Heart left ventricle (tissue), 16 donors: ENCODE measurements around the gene NFS1. TPM values are rescaled to one million over a fixed set of nuclear protein-coding genes. Genes with fewer than 3 reads are reported as not detected.

Experiments
- ATAC-seq, 4 donors: fragments of 200-7000 bp; cut with Tn5 transposase; one replicate each; pipeline ENCODE4 v1.9.1; 2020 to 2022; ENCODE audit warnings: moderate library complexity in 4 of 4, mild to moderate bottlenecking in 3 of 4, moderate number of reproducible peaks in 1 of 4
- DNase-seq, 5 donors: peaks; one replicate each; pipeline ENCODE4 v3.0.0-alpha.2; 2020
- H3K27ac ChIP-seq, 12 donors: fragments of 200-600 bp; sonication (generic) in 4 of 12; one replicate each; pipeline versions ENCODE4 v1.5.0 to v1.8.0; 2016 to 2022; ENCODE audit warnings: mild to moderate bottlenecking in 2 of 12
- H3K27me3 ChIP-seq, 9 donors: fragments of 200-600 bp; sonication (generic) in 2 of 9; one replicate each; pipeline versions ENCODE4 v1.5.1 to v1.8.0; 2016 to 2022; ENCODE audit warnings: mild to moderate bottlenecking in 3 of 9
- H3K36me3 ChIP-seq, 9 donors: fragments of 200-600 bp; sonication (generic) in 2 of 9; one replicate each; pipeline versions ENCODE4 v1.5.0 to v1.8.0; 2018 to 2022; ENCODE audit warnings: mild to moderate bottlenecking in 2 of 9
- H3K4me1 ChIP-seq, 12 donors: fragments of 200-600 bp; sonication (generic) in 4 of 12; one replicate each; pipeline versions ENCODE4 v1.5.0 to v1.8.0; 2016 to 2022; ENCODE audit warnings: mild to moderate bottlenecking in 3 of 12
- H3K4me3 ChIP-seq, 12 donors: fragments of 200-600 bp; sonication (generic) in 4 of 12; one replicate each; pipeline versions ENCODE4 v1.5.0 to v1.8.0; 2017 to 2022; ENCODE audit warnings: mild to moderate bottlenecking in 9 of 12, moderate library complexity in 4 of 12
- H3K9me3 ChIP-seq, 12 donors: fragments of 200-600 bp; sonication (generic) in 4 of 12; one replicate each; pipeline versions ENCODE4 v1.5.0 to v1.8.0; 2016 to 2022; ENCODE audit warnings: mild to moderate bottlenecking in 1 of 12
- POLR2A ChIP-seq, 2 donors: fragments of 450-650 bp; IDR thresholded peaks; one replicate each; pipeline ENCODE4 v1.6.1; 2017; ENCODE audit warnings: antibody characterized with exemption in 2 of 2, mild to moderate bottlenecking in 2 of 2, moderate library complexity in 2 of 2
- WGBS, 4 donors: extraction: QIAGEN DNeasy Blood & Tissue Kit in 2 of 4; methylation state at CpG; one replicate each; pipeline versions ENCODE4 v1.1.5 to v1.1.7; 2013 to 2018; 5-methylcytosine and 5-hydroxymethylcytosine counted together
- intact Hi-C, 10 donors: fragments of 100-400 bp; cut with DNase I; formaldehyde crosslinking; loops; one replicate each; pipeline versions ENCODE4 v1.11.1 to v1.14.2; 2022
- polyA plus RNA-seq, 2 donors: library from polyadenylated mRNA; stranded (reverse); fragments of 200-250 nt; gene quantifications; one replicate each; pipeline ENCODE4 v1.2.3, GENCODE V29; 2013
- total RNA-seq, 9 donors: library from RNA; depleted of rRNA in 2 of 9; stranded (reverse); fragments of >200 nt in 2 of 9; fragmentation: NEBNext Ultra II Directional in 3 of 9; extraction: Animal tissue kit (Norgen Biotek cat#: 25700) in 3 of 9; gene quantifications; one replicate each; pipeline versions ENCODE4 v1.1.0 to v1.2.4, GENCODE V29; 2016 to 2023
- TF ChIP-seq, protein P1 (sequence below), 12 donors: fragments of 200-600 bp; sonication (generic) in 4 of 12; IDR thresholded peaks; one replicate each; pipeline versions ENCODE4 v1.5.0 to v1.8.0; 2018 to 2022; ENCODE audit warnings: antibody characterized with exemption in 12 of 12, mild to moderate bottlenecking in 5 of 12
- donor health status: ischemic (EF 13 %, LVEDD 7.1; RV severe dilation, severe dysfunction).
- donor health status: healthy with polysubstance abuse.
- donor health status: DM: no; HTN: yes; CAD: no.
- donor health status: DM: no; HTN: no; CAD: no.
- donor health status: ischemic (EF 25% LVEDD 6.9; RV normal size, moderate dysfunction).
- donor health status: ischemic (EF 25% LVEDD 5.7; RV mildly dilated, moderate dysfunction).
- donor health status: healthy.
- donor health status: DM: yes; HTN: yes; CAD: no.
- donor health status: ischemic (EF 35%, LVEDD 5.7; RV mildly dilated, moderate dysfunction).
- donor health status: nonischemic (EF 11% LVEDD 7.7; RV severe dilation, severe dysfunction).
- donor health status: DM: yes; HTN: yes; CAD: no.
- donor health status: PGD.
- donor health status: ischemic (EF 29% LVEDD 5.4; RV normal size, mild dysfunction).
- donor health status: nonischemic (EF 23%, LVEDD 6.1; RV moderate dilation, normal function).

NFS1 gene
- total and polyA plus RNA-seq, 11 donors: 27.4 to 67.5 (median 58.3) TPM

DNA sequence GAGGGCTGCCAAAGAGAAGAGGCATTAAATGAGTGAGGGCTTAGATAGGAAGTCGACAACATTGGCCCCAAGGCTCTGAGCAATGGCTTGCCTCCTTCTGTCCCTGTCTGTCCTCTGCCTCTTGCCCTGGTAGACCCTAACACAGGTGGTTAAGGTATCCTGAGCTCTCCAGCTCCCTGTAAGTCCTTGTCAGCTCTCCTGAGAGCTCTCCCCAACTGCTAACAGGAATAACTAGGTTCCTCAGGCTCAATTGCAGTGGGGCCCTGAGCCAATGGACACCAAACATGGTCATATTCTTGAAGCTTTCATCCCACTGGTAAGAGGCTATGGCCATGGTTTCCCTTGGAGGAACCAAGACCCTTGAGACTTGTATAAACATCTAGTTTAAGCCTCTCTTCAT is 29.5 kb downstream of the NFS1 start:
- DNase-seq: no peak
- ATAC-seq: no peak
- no peak for TF ChIP-seq POLR2A (IDR thresholded peaks at IDR 0.05)
- TF ChIP-seq, protein P1, sequence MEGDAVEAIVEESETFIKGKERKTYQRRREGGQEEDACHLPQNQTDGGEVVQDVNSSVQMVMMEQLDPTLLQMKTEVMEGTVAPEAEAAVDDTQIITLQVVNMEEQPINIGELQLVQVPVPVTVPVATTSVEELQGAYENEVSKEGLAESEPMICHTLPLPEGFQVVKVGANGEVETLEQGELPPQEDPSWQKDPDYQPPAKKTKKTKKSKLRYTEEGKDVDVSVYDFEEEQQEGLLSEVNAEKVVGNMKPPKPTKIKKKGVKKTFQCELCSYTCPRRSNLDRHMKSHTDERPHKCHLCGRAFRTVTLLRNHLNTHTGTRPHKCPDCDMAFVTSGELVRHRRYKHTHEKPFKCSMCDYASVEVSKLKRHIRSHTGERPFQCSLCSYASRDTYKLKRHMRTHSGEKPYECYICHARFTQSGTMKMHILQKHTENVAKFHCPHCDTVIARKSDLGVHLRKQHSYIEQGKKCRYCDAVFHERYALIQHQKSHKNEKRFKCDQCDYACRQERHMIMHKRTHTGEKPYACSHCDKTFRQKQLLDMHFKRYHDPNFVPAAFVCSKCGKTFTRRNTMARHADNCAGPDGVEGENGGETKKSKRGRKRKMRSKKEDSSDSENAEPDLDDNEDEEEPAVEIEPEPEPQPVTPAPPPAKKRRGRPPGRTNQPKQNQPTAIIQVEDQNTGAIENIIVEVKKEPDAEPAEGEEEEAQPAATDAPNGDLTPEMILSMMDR (IDR thresholded peaks at IDR 0.05): no peak
- Histone ChIP-seq H3K36me3 (peaks cover 0 to 71% (median 66%) of the 10 kb centered on the region in 9 donors), H3K9me3 (no peaks in the 10 kb centered on the region), H3K27ac (no peak overlapping the region), H3K4me3 (no peak overlapping the region), H3K4me1 (no peaks in the 10 kb centered on the region), H3K27me3 (no peaks in the 10 kb centered on the region)
- WGBS, 4 donors: 73 to 89% (median 82%) methylated on average over 1 of the region's 1 CpG
- intact Hi-C loops: loop anchor here in 2 of 10 donors (10.0 kb wide), 2 partner anchors 125 to 205 kb away; partner anchors contain the start of gene ERGIC3 (in 1 of the 2)

GRCh38 chr20:35669221-35669620 is 29.9 kb downstream of the NFS1 start:
- peaks cover 0 to 66% (median 61%) of the 10 kb centered on the region in 9 donors for H3K36me3 ChIP-seq
- no peaks in the 10 kb centered on the region for H3K9me3 ChIP-seq
- WGBS, 4 donors: 92 to 98% (median 94%) methylated on average over 5 of the region's 5 CpGs
- H3K4me1 ChIP-seq: peaks cover 0 to under 1% (median 0%) of the 10 kb centered on the region in 12 donors
- no peaks in the 10 kb centered on the region for H3K27me3 ChIP-seq
- no peak overlapping the region for H3K4me3 ChIP-seq
- no peak for ATAC-seq
- intact Hi-C loops: loop anchor here in 1 of 10 donors (10.0 kb wide), 1 partner anchor 124 kb away; the partner anchor contains the start of gene ERGIC3
- DNase-seq: no peak
- TF ChIP-seq, protein P1 (IDR thresholded peaks at IDR 0.05): no peak
- no peak for TF ChIP-seq POLR2A (IDR thresholded peaks at IDR 0.05)
- no peak overlapping the region for H3K27ac ChIP-seq

GRCh38 chr20:35665949-35666288 is 33.2 kb downstream of the NFS1 start:
- Histone ChIP-seq H3K36me3 (peaks cover 0 to 33% (median 28%) of the 10 kb centered on the region in 9 donors), H3K9me3 (no peaks in the 10 kb centered on the region), H3K4me3 (no peak overlapping the region), H3K27ac (no peak overlapping the region), H3K4me1 (peaks cover 2 to 33% (median 26%) of the 10 kb centered on the region in 12 donors), H3K27me3 (no peaks in the 10 kb centered on the region)
- WGBS, 4 donors: 96 to 99% (median 98%) methylated on average over 17 of the region's 17 CpGs
- intact Hi-C loops: loop anchor here in 4 of 10 donors (1.0 to 10.0 kb wide), 3 partner anchors 49 to 121 kb away; partner anchors contain the start of gene ERGIC3 (in 1 of the 4)
- TF ChIP-seq POLR2A (IDR thresholded peaks at IDR 0.05): no peak
- TF ChIP-seq, protein P1 (IDR thresholded peaks at IDR 0.05): no peak
- DNase-seq: no peak
- ATAC-seq: no peak

- intact Hi-C loops: loop anchor here in 9 of 10 donors (1.0 to 10.0 kb wide), 6 partner anchors 47 to 120 kb away; partner anchors contain the start of genes SPAG4 (in 5 of the 9) and ERGIC3 (in 1 of the 9)
Observed at GRCh38 chr20:35664466-35665206, 34.5 kb downstream of the NFS1 start, which contains the start of the genes CPNE1 and RBM12. TSS of gene CPNE1 (minus strand) at chr20:35664900. CDS start at chr20:35632923, 31,977 bp downstream. TSS of gene RBM12 (minus strand) at chr20:35664900. CDS start at chr20:35655322, 9,578 bp downstream.

More at GRCh38 chr20:35664466-35665206, 34.5 kb downstream of the NFS1 start, which contains the start of the genes CPNE1 and RBM12:
- 0 to 1% (median 1%) methylated on average over 19 to 61 of the region's 61 CpGs for WGBS, 4 donors
- Histone ChIP-seq H3K36me3 (peaks cover 0 to 21% (median 15%) of the 10 kb centered on the region in 9 donors), H3K27ac (peak within 1 kb of the TSS; percentile 93 to 100 (median 98)), H3K27me3 (no peaks in the 10 kb centered on the region), H3K4me1 (peaks cover 2 to 45% (median 34%) of the 10 kb centered on the region in 12 donors), H3K4me3 (peak within 1 kb of the TSS; percentile 74 to 95 (median 85)), H3K9me3 (no peaks in the 10 kb centered on the region)
- DNase-seq: peak; percentile 93 to 96 (median 94)
- TF ChIP-seq, protein P1 (IDR thresholded peaks at IDR 0.05): peak in 2 of 12 donors; percentile 2 to 11
- peak; percentile 64 to 90 for TF ChIP-seq POLR2A (IDR thresholded peaks at IDR 0.05)
- peak; percentile 88 to 97 (median 96) for ATAC-seq
